HAP-1 (cell line): Measurements from ENCODE around the gene GRB10.
"Not testable (repeated sequence)": the region's sequence is repeated elsewhere in the genome, so short reads cannot be mapped to it uniquely, and the experiment has no call there.

Experiments
- DNase-seq, 2 experiments: peaks; one replicate each; pipeline ENCODE4 v3.0.0-alpha.2; 2016 to 2020; ENCODE audit warnings: low spot score in 2 of 2
- H3K27me3 ChIP-seq: fragments of 250-450 bp; sonication (Bioruptor Pico); 2 replicates; pipeline ENCODE4 v1.5.1; 2020; ENCODE audit warnings: low read depth, mild to moderate bottlenecking, moderate library complexity
- H3K36me3 ChIP-seq: fragments of 250-450 bp; sonication (Bioruptor Pico); replicated peaks from 2 replicates; pipeline ENCODE4 v1.5.1; 2020; ENCODE audit warnings: mild to moderate bottlenecking
- H3K4me1 ChIP-seq: fragments of 250-450 bp; sonication (Bioruptor Pico); 2 replicates; pipeline ENCODE4 v1.5.1; 2020; ENCODE audit warnings: mild to moderate bottlenecking
- H3K4me3 ChIP-seq: fragments of 250-450 bp; sonication (Bioruptor Pico); 2 replicates; pipeline ENCODE4 v1.5.1; 2020; ENCODE audit warnings: mild to moderate bottlenecking, moderate library complexity
- H3K9me3 ChIP-seq: fragments of 250-450 bp; sonication (Bioruptor Pico); 2 replicates; pipeline ENCODE4 v1.5.1; 2020; ENCODE audit warnings: mild to moderate bottlenecking, moderate library complexity
- in situ Hi-C: fragments of 300-500 bp; cut with MboI; formaldehyde crosslinking; loops from 3 replicates; pipeline ENCODE4 v1.14.3; 2020; ENCODE audit warnings: low sequenced_read_pairs, inconsistent platforms, mixed read lengths

Gene GRB10

DNA sequence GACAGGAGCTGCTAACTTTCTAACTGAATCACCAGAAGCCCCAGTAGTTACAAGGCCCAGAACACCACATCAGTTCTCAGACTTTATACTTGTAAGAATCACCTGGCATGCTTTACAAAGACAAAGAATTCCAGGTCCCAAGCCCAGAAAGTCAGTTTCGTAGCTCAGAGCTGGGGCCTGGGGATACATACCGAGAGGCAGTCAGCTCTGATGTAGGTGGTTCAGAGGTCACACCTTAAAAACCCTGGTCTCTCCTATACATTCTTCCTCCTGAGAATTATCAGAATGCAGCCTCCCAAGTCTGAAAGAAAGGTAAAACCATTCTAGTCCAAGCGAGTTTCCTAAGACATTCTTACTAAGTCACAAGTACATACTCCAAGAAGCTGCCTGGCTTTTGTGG, 2.3 kb downstream of the GRB10 start:
- Histone ChIP-seq H3K36me3 (no peaks in the 10 kb centered on the region), H3K4me3 (no peak overlapping the region), H3K27me3 (no peaks in the 10 kb centered on the region), H3K4me1 (peaks cover 26% of the 10 kb centered on the region), H3K9me3 (no peaks in the 10 kb centered on the region)
- in situ Hi-C loops: loop anchor here (10.0 kb wide), 1 partner anchor 374 kb away; no protein-coding TSS in a partner anchor
- no peak for DNase-seq

DNA sequence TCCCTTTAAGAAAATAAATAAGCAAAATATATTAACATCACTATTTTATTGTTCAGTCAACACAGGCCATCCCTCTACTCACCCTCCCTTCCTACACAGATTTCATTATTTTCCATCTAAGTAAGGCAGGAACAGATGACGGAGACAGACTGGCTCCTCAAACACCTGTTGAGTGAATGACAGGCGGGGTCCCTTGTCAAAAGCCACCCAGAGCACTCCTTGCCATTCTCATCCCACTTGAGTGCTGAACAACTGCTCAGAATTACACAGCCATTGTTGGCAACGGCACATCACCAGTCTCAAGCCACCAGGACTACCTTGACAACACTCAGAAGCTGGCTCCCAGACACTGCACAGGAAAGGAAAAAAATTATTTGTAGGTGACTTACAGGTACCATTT, 3.3 kb downstream of the GRB10 start:
- Histone ChIP-seq H3K36me3 (0 out of 2 replicates have a peak, but pooled peaks cover 2% of the 10 kb centered on the region), H3K4me3 (no peak overlapping the region), H3K27me3 (no peaks in the 10 kb centered on the region), H3K4me1 (peaks cover 29% of the 10 kb centered on the region), H3K9me3 (no peaks in the 10 kb centered on the region)
- DNase-seq: no peak
- in situ Hi-C loops: no loop called here

DNA sequence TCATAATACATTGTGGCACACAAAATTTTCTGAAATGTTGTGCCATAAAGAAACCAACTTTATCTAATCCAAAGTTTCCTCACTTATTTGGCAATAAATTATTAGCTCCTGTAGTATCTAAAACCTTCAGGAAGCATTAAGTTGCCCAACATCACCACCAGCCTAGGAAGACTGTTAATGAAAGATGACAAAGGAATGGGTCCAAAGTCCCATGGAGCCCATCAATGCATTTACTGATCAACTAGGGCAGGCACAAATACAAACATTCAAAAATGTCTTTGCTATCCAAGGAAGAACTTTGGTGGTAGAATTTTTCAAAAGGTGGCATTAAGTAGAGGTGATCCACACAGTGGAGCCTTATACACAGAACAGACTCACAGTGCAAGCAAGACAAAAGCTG, 4.5 kb downstream of the GRB10 start:
- H3K4me3 ChIP-seq: no peak overlapping the region
- in situ Hi-C loops: no loop called here
- no peaks in the 10 kb centered on the region for H3K27me3 ChIP-seq
- H3K36me3 ChIP-seq: 0 out of 2 replicates have a peak, but pooled peaks cover 4% of the 10 kb centered on the region
- DNase-seq: no peak
- H3K4me1 ChIP-seq: peaks cover 22% of the 10 kb centered on the region
- H3K9me3 ChIP-seq: no peaks in the 10 kb centered on the region

DNA sequence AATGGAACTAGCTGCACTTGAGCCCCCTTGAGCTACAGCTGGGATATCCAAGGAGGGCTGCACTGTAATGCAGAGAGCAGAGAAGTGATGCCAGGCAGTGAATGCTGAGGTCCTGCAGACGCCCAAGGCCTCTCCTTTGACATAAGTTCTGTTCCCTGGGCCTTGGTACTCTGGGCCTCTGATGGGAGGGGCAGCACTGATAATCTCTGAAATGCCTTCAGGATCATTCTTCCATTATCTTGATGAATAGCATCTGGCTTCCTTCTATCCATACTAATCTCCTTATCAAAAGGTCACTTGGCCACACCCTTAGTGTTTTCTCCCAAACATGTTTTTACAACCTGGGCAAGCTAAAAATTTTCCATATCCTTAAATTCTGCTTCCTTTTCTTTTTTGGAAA, 6.9 kb downstream of the GRB10 start:
- in situ Hi-C loops: no loop called here

DNA sequence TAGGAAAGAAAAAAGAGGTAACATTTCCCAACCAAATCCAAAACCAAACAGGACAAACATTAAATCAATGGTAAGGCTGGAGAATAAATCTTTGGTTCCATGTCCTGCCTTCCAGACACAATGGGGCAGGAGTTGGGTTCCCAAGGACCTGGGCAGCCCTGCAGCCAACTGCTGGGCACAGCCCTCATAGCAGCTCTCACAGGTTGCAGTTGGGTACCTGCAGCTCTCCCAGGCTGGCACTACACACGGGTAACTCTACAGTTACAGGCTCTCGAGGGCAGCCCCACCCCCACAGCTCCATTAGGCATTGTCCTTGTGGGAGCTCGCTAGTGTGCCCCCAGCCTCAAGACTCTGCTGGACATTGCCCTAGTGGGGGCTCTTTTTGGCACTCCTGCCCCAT, 7.5 kb downstream of the GRB10 start:
- no peak for DNase-seq
- H3K27me3 ChIP-seq: no peaks in the 10 kb centered on the region
- no peak overlapping the region for H3K4me3 ChIP-seq
- H3K4me1 ChIP-seq: peaks cover 18% of the 10 kb centered on the region
- in situ Hi-C loops: no loop called here
- peaks cover 8% of the 10 kb centered on the region; the same call in 1 of the 2 replicates for H3K36me3 ChIP-seq
- H3K9me3 ChIP-seq: no peaks in the 10 kb centered on the region

More for the DNA sequence above, 6.9 kb downstream of the GRB10 start:
- peaks cover 8% of the 10 kb centered on the region; the same call in 1 of the 2 replicates for H3K36me3 ChIP-seq
- no peaks in the 10 kb centered on the region for H3K27me3 ChIP-seq
- no peak overlapping the region for H3K4me3 ChIP-seq
- H3K4me1 ChIP-seq: peaks cover 18% of the 10 kb centered on the region
- H3K9me3 ChIP-seq: no peaks in the 10 kb centered on the region
- peak; percentile 24 to 30 for DNase-seq

DNA sequence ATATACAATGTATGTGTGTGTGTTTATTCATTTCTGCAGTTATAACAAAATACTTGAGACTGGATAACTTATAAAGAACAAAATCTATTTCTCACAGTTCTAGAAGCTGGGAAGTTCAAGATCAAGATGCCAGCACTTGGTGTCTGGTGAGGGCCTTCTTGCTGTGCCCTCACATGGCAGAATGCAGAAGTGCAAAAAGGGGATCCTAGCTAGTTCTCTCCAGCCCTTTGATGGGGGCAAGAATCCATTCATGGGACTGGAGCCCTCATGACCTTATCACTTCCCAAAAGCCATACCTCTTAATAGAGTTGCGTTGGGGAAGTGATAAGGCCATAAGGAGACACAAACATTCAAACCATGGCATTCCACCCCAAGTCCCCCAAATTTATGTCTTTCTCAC, 8.4 kb downstream of the GRB10 start:
- no peak for DNase-seq
- Histone ChIP-seq H3K9me3 (no peaks in the 10 kb centered on the region), H3K4me1 (peaks cover 20% of the 10 kb centered on the region), H3K27me3 (no peaks in the 10 kb centered on the region), H3K4me3 (no peak overlapping the region), H3K36me3 (peaks cover 8% of the 10 kb centered on the region)
- in situ Hi-C loops: no loop called here

DNA sequence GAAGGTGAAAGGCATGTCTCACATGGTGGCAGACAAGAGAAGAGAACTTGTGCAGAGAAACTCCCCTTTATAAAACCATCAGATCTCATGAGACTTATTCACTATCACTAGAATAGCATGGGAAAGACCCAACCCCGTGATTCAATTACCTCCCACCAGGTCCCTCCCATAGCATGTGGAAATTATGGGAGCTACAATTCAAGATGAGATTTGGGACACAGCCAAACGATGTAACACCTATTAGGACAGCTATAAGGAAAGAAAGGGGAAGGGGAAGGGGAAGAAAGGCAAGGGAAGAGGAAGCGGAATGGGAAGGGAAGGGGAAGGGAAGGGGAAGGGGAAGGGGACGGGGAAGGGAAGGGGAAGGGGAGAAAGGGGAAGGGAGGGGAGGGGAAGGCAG, 9.6 kb downstream of the GRB10 start:
- DNase-seq, H3K4me3 ChIP-seq, in situ Hi-C loops, H3K9me3 ChIP-seq, H3K27me3 ChIP-seq: not testable (repeated sequence)
- peaks cover 23% of the 10 kb centered on the region for H3K4me1 ChIP-seq
- peaks cover 11% of the 10 kb centered on the region for H3K36me3 ChIP-seq

DNA sequence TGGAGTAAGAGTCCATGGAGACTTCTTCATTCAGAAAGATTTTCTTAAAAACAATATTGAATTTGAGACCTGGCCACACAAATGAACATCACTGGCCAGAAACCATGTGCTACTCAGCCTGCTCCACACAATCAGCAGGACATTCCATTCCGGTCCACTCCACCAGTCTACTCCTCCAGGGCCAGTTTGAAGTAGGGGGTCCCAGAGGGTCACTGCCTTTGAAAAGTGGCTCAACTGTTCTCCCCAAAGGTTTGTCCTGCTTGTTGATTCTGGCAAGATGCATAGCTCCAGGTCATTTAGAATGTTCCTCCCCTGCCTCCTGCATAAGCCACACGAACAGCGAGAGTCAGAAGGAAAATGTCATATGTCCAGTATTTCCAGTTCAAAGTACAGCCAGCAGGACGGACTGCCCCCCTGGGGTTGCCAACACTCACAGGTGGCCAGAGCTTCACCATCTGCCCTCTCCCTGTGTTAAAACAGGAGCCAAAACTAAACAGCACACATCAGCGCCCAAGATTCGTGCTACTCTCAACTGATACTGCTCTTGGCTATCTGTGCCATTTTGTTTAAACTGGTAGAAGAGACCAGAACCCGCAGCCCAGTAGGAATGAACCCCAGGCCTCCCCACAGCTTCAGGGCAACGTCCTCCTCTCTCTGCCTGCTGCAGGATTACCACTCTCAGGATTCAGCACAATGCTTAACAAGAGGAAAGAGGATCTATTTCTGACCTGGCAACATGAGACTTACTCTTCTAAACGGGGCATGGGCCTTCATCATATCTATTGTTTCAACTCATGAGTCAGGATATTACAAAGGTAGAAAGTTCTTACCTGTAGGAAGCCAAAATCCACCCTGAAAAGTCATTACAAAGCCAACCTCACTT, 11.3 kb downstream of the GRB10 start:
- no peak for DNase-seq
- Histone ChIP-seq H3K9me3 (no peaks in the 10 kb centered on the region), H3K4me1 (peaks cover 17% of the 10 kb centered on the region), H3K4me3 (no peak overlapping the region), H3K36me3 (peaks cover 11% of the 10 kb centered on the region), H3K27me3 (no peaks in the 10 kb centered on the region)
- in situ Hi-C loops: no loop called here

DNA sequence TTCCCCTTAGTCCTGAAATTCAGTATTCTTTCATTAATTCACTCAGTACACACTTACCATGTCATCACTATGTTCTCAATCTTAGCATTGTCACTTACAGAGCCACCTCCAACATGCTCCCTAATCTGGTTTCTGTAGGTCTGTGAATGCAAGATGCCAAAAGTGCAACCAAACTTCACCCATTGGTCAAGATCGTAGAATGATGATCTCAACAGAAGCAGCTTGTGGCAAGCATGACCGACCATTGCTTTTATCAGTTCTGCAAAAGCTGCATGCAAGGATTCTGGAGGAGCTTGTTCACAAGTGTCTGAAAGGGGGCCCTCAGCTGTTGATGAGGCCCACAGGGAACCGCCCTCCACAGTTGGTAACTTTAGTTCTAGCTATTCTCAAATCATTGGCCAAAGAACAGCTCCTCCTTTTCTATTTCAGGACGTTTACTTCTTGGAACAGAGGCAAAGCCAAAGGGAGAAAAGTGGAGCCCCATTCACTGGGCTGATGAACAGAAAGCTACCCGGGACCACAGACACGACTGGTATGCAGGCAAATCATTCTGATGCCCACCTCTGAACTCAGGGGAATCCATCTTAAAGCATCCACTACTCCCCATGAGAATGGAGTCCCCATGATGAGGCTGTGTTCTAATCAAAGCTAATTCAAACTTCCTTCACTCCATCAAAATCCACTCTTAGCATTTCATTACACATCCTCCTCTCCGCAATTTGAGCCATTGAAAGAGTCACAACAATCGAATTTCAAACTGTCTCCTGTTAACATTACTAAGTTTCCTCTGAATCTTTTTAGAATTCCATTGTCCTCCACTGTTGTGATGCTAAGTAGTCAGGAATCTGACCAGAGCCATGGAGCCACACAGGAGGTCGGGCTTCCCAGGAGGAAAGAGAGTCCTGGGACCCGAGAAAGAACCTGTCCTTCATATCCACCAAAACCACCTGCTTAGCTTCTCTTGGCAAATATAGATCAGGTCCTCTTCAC, 13.9 kb downstream of the GRB10 start:
- H3K4me1 ChIP-seq: peaks cover 5% of the 10 kb centered on the region
- H3K36me3 ChIP-seq: peaks cover 9% of the 10 kb centered on the region
- in situ Hi-C loops: no loop called here
- H3K4me3 ChIP-seq: no peak overlapping the region
- no peak for DNase-seq
- H3K27me3 ChIP-seq: no peaks in the 10 kb centered on the region
- no peaks in the 10 kb centered on the region for H3K9me3 ChIP-seq

DNA sequence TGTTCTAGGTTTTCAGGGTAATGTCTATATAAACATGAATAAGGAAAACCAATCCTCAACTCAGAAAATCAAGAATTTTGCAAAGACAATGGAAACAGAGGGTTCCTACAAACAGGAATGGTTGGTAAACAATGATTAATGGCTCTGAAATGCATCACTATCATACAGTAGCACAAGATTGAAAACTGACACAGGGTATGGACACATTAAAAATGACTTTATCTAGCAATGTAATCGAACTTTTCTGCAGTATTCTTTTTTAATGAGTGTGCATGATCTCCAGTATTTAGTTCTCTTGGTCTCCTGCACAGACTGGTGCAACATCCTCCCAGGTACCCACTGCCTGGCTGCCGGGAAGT, 15.9 kb downstream of the GRB10 start:
- Histone ChIP-seq H3K4me3 (no peak overlapping the region), H3K36me3 (peaks cover 6% of the 10 kb centered on the region), H3K27me3 (no peaks in the 10 kb centered on the region), H3K9me3 (no peaks in the 10 kb centered on the region), H3K4me1 (peaks cover 5% of the 10 kb centered on the region)
- in situ Hi-C loops: no loop called here
- DNase-seq: no peak

DNA sequence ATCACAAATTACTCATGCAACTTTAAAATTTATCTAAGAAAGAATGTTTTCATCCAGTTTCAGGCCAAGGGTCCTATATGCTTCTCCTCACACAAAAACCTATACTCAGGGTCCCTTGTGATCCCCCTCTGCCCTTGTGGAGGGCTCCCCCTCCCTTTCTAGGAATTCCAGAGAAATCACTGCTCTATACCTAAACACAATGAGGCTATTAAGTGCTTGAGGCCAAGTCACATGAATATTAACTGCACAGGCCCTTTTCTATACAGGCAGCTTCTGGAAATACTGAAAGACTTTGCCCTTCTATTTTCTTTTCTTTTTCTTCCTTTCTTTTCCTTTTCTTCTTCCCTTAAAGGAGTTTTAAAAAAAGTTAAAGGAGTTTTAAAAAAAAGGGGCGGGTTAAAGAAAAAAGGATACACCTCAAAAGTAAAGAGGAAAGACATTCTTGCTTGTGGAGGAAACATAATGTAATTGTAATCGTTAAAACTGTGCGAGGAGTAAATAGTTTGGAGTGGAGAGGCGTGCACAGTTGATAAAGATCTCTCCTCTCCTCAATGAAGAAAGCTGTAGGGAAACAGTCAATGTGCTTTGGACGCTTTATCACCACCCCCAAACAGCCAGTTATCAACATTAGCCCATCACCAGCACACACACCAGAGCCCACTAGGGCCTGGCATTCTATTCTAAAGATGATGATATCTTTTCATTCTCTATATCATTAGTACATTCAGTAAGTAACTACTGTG, 16.4 kb downstream of the GRB10 start:
- peaks cover 5% of the 10 kb centered on the region for H3K4me1 ChIP-seq
- peaks cover 12% of the 10 kb centered on the region for H3K36me3 ChIP-seq
- no peak for DNase-seq
- in situ Hi-C loops: no loop called here
- no peaks in the 10 kb centered on the region for H3K27me3 ChIP-seq
- H3K9me3 ChIP-seq: no peaks in the 10 kb centered on the region
- H3K4me3 ChIP-seq: no peak overlapping the region

DNA sequence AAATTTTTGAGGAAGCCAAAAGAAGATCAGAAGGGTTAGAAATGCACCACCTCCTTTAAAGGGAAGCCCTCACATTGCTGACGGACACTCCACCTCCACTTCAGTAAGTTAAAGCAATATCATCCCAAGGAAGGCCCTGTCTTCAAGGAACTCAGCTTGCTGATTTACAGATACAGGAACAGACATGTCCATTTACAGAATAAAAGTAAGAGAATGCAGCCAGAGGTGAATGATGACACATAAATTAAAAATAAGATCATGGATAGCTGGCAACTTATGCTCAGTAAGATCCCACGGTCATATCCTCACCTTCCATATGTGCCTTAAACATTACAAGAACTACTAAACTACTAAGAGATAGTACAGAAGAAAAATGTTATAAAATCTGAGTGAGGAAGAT, 20.4 kb downstream of the GRB10 start:
- no peak overlapping the region for H3K4me3 ChIP-seq
- no peaks in the 10 kb centered on the region for H3K9me3 ChIP-seq
- peaks cover 9% of the 10 kb centered on the region for H3K36me3 ChIP-seq
- no peaks in the 10 kb centered on the region for H3K4me1 ChIP-seq
- in situ Hi-C loops: no loop called here
- no peak for DNase-seq
- no peaks in the 10 kb centered on the region for H3K27me3 ChIP-seq

DNA sequence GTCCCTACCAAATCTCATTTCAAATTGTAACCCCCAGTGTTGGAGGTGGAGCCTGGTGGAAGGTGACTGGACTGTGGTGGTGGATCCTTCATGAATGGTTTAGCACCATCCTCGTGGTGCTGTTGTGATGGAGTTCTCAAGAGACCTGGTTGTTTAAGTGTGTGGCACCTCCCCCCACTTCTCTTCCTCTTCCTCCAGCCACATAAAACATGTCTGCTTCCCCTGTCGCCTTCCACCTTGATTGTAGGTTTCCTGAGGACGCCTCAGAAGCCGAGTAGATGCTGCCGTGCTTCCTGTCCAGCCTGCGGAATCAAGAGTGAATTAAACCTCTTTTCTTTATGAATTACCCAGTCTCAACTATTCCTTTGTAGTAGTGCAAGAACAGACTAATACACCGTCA, 21.0 kb downstream of the GRB10 start:
- Histone ChIP-seq H3K4me1 (no peaks in the 10 kb centered on the region), H3K9me3 (no peaks in the 10 kb centered on the region), H3K36me3 (peaks cover 9% of the 10 kb centered on the region), H3K4me3 (no peak overlapping the region), H3K27me3 (no peaks in the 10 kb centered on the region)
- DNase-seq: no peak
- in situ Hi-C loops: no loop called here
